NOMO-1 (cell line): ENCODE measurements around the gene NSMCE1.
"Not testable (repeated sequence)": the region's sequence is repeated elsewhere in the genome, so short reads cannot be mapped to it uniquely, and the experiment has no call there.

Experiments used
- DNase-seq, 2 experiments: peaks; one replicate each; lab custom pipeline; 2025; ENCODE audit not compliant: unreplicated experiment in 2 of 2; lab: John Stamatoyannopoulos, UW

The NSMCE1 gene

GRCh38 chr16:27220527-27220926 lies 48.0 kb downstream of the NSMCE1 start:
- no peak for DNase-seq

GRCh38 chr16:27220120-27220519 lies 48.5 kb downstream of the NSMCE1 start:
- DNase-seq, result no peak

DNA sequence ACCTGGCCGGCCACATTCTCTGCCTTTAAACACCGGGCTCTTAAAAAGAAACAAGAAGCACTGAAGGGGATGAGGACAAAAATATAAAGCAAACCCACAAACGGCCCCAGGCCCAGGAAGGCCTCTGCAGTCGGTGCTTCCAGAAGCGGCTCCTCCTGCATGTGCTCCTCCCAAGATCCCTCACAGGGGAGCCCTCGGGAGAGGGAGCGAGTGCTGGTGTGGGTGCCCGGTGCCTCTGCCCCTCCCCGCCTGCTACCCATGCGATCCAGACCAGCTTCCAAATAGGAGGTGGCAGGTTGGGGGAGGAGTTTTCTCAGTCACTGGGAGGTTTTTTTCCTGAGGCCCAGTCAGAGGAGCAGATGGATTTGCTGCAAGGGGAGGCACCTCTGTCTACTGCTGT lies 49.4 kb downstream of the NSMCE1 start:
- DNase-seq, result no peak

- DNase-seq, result no peak
Observed at GRCh38 chr16:27218756-27219155, 49.8 kb downstream of the NSMCE1 start.

GRCh38 chr16:27217256-27217655 lies 51.3 kb downstream of the NSMCE1 start:
- DNase-seq, result no peak

DNA sequence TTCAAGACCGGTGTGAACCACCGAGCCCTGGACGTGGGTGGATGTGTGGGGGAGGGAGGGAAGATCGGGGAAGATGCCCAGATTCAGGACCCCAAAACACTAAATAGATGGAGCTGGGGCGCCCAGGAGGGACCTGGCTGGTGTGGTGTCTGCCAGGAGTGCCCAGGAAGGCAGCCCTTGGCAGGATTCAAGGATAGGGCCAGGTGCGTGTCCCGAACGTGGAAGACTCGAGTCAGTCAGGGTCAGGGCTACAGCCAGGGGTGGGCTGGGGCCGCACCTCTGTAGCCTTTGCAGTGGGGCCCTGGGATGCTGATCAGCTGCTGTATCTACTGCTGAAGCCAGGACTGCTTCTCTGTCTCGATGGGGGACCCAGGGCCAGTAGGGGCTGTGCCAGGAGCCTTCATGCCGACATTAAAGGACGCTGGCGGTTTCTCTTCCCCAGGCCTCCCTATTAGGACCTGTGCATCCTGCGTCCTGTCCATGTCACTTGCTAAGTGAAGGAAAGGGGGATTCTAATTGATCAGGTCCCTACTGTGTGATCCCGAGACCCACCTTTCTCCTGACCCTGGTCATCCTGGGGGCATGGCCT lies 52.2 kb downstream of the NSMCE1 start:
- DNase-seq, result no peak

GRCh38 chr16:27215660-27216059 lies 52.9 kb downstream of the NSMCE1 start:
- no peak for DNase-seq

DNA sequence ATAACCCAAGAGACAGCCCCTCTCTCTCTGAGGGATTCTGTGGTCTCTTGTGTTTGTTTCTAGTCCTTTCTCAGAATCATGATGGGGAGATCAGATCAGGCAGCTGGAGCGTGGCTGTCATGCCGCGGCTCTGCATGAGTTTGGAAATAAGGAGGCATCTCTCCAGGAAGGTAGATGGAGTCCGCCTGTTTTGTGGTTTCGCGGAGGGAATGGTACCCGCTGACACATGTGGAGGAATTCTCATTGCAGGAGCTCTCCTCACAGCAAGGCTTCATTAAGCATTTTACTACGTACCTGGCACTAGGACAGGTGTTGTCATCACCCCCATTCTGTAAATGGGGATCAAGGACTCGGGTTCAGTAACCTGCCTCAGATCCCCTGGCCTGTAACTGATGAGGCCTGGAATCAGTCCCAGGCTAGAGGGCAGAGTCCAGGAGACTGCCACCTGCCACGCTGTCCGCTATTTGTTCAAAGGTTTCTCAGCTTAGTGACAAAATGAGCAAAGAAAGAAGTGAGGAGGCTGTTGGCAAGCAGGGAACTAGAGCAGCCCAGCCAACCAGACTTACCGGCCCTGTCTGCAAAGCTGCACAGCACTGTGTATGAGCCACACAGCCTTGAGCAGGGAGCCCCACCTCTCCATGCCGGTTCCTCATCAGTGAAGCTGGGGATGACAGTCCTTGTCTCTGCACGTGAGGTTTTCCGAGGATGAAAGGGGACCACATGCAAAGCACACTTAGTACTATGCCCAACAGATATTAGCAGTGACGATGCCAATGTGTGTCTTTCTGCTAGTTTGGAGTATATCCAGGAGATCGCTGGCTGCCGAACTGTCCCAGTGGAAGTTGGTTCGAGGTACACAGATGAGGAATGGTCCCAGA lies 54.2 kb downstream of the NSMCE1 start:
- DNase-seq, result no peak

GRCh38 chr16:27211026-27211425 lies 57.5 kb downstream of the NSMCE1 start:
- no peak for DNase-seq

- DNase-seq, result no peak
Observed at GRCh38 chr16:27210174-27210573, 58.4 kb downstream of the NSMCE1 start.

DNA sequence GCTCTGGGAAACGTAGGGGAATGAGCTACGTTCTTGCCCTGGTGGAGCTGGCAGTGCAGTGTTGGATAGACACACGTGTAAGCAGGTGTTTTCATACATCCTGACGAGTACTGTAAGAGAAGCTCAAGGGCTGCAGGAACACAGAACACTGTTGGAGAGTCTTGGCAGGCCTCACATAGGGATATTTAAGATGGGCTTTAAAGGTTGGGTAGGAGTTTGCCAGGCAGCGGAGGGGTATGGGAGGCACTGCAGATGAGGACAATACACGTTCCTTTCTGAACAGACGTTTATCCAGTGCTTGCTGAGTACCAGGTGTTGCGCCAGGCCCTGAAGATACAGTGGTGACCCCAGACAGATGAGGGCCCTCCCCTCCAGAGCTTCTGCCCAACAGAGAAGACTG lies 59.0 kb downstream of the NSMCE1 start:
- no peak for DNase-seq

GRCh38 chr16:27208796-27209195 lies 59.8 kb downstream of the NSMCE1 start:
- no peak for DNase-seq

DNA sequence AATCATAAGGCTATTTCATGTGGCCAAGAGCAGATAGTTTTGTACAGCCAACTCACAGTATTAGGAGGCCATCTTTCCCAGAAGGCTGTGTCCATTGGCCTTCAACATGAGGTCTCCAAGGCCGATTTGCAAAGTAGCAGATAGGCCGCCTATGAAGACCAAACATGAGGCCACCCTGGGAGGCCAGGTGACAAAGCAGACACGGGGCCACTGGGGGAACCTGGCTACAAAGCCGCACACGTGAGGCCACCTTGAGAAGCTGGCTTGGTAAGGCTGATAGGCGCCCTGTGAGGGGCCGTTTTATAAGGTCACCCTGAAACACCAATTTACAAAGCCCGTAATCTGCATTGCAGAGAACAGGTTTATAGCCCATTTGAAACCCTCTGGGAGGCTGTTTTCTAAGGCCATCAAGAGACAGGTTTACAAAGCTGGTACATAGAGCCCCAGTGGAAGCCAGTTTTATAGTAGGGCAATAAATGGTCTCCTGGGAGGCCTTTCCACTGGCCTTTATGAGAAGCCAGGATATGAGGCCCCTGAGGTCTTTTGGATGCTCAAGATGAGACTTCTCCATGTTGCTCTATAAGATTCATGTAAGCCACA lies 60.4 kb downstream of the NSMCE1 start:
- DNase-seq, result no peak

DNA sequence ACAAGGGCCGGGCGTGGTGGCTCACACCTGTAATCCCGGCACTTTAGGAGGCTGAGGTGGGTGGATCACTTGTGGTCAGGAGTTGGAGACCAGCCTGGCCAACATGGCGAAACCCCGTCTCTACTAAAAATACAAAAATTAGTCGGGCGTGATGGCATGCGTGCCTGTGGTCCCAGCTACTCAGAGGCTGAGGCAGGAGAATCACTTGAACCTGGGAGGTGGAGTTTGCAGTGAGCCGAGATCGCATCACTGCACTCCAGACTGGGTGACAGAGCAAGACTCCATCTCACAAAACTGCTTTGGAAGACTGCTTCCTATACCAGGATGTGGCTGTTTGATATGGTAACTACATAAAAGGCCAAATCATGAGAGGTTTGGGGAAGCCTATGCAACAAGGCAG lies 61.5 kb downstream of the NSMCE1 start:
- not testable (repeated sequence) for DNase-seq

- no peak for DNase-seq
Observed at GRCh38 chr16:27205423-27206065, 63.0 kb downstream of the NSMCE1 start.

DNA sequence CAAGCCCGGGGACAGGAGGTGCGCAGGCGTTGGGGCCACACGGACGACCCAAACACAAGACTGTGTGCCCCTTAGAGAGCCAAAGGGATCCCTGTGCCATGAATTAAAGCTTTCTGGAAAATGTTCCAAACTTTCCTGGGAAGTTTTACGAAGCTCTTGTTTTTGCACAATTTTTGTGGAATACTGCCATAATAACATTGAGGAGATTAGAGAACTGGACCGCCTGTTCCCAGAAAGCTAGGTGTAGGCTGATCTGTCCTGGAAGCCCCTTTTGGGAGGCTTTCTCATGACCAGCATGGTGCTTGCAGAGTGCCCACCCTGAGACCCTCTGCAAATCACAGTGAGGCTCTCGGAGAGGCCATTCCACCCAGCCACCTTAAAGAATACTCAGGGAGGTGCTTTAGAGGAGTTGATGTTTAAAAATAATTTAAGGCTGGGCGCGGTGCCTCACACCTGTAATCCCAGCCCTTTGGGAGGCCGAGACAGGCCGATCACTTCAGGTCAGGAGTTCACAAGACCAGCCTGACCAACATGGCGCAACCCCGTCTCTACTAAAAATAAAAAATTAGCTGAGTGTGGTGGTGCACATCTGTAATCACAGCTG lies 64.2 kb downstream of the NSMCE1 start:
- DNase-seq, result no peak

- peak; percentile 98 to 99 for DNase-seq
Observed at GRCh38 chr16:27203507-27204311, 64.9 kb downstream of the NSMCE1 start, which contains the start of gene KDM8. Gene KDM8, plus strand, starts transcription at chr16:27203526. Its CDS starts 6,598 bp downstream, at chr16:27210124.

GRCh38 chr16:27202923-27203506 lies 65.6 kb downstream of the NSMCE1 start:
- peak in 1 of 2 experiments; percentile 73 for DNase-seq

- not testable (repeated sequence) for DNase-seq
Observed at GRCh38 chr16:27200914-27201313, 67.7 kb downstream of the NSMCE1 start.

DNA sequence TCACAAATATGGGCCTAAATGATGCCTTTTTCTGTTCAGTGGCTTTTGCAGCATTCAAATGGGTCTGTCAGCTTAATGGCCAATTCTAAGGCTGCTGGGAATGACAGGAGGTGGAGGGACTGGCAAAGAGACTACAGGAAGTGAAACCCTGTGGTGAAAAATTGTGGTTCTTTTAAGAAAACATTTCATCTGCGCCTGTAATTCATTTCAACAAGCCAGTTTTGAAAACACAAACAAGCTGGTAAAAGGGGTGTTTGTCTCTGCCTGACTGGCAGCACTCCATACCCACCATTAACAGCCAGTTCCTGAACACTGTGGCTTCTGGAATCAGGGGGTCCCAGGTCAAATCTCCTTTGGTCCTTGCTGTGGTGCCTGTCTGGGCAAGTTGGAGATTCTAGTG lies 68.8 kb downstream of the NSMCE1 start:
- peak; percentile 84 to 93 for DNase-seq
